ENCODE results near the gene JPH4. TPM values are rescaled to one million over a fixed set of nuclear protein-coding genes. Genes with fewer than 3 reads are reported as not detected.

The JPH4 gene
- polyA plus RNA-seq, 1 of the 3 experiments (the other 2 are of a cell fraction), result 8.7 TPM

GRCh38 chr14:23556700-23557440, 21.7 kb downstream of the JPH4 start:
- whole genome bisulfite sequencing (ENCODE audit: low lambda C conversion rate), result 37% methylated on average over 13 of the region's 17 CpGs
- Histone ChIP-seq H3K4me1 (ENCODE audit: control insufficient read depth in 1 of 2, insufficient read depth in 2 of 2, low read depth in 1 of 2, low read length in 1 of 2) (peaks cover 5 to 15% of the 10 kb centered on the region in 2 experiments; a peak in 1 of 4 replicates), H3K79me2 (ENCODE audit: insufficient read depth) (peaks cover 14% of the 10 kb centered on the region; the same call in 1 of the 2 replicates), H4K20me1 (ENCODE audit: insufficient read depth) (no peaks in the 10 kb centered on the region), H3K27me3 (ENCODE audit: insufficient read depth) (no peaks in the 10 kb centered on the region), H3F3A (replicated peaks; ENCODE audit: insufficient read depth) (peaks cover 4% of the 10 kb centered on the region), H3K9me2 (no peaks in the 10 kb centered on the region), H3K27ac (ENCODE audit: low read depth in 2 of 2, low read length in 1 of 2) (peak overlapping the region; percentile 74 to 91; a peak in 3 of 4 replicates), H3K4me3 (ENCODE audit: low read depth in 2 of 2, low read length in 1 of 2) (peak overlapping the region; percentile 76 to 93), H3K36me3 (replicated peaks in 1 of 2; ENCODE audit: control insufficient read depth in 1 of 2, insufficient read depth in 2 of 2, low read length in 1 of 2) (peaks cover 17 to 31% of the 10 kb centered on the region in 2 experiments), H3K4me2 (peak overlapping the region; percentile 93), H2AFZ (ENCODE audit: low read depth) (peak overlapping the region; percentile 76; the same call in 1 of the 2 replicates), H3K9me3 (no peaks in the 10 kb centered on the region), H3K9ac (peak overlapping the region; percentile 88)
- CTCF ChIA-PET, result interaction anchor here (1.0 to 19.5 kb wide), 7 partner anchors 13 to 80 kb away, joined by 3 to 785 read pairs (median 40); partner anchors contain the start of genes AP1G2 and NGDN
- TF ChIP-seq ZBTB33 (IDR thresholded peaks at IDR 0.05; ENCODE audit: borderline replicate concordance, low read depth) (no peak), MEF2A (IDR thresholded peaks at IDR 0.05; ENCODE audit: borderline replicate concordance, low read depth) (no peak), RCOR1 (IDR thresholded peaks at IDR 0.05; ENCODE audit: low read length) (no peak), POLR2AphosphoS5 (IDR thresholded peaks at IDR 0.05; ENCODE audit: low read depth, low read length) (peak; percentile 4; the same call in 1 of the 2 replicates)
- DNase-seq, result no peak
- POLR2A ChIA-PET, result interaction anchor here (1.0 to 1.5 kb wide), 3 partner anchors 17 to 75 kb away, joined by 4 to 5 read pairs (median 4); no protein-coding TSS in a partner anchor

GRCh38 chr14:23555882-23556699, 22.5 kb downstream of the JPH4 start, which contains the start of gene THTPA:
TSS of gene THTPA (plus strand) at chr14:23556271. CDS start at chr14:23556758, 487 bp downstream.
- POLR2A ChIA-PET, result interaction anchor here (0.6 to 1.5 kb wide), 11 partner anchors 11 to 234 kb away, joined by 3 to 5 read pairs (median 4); partner anchors contain the start of gene JPH4
- Histone ChIP-seq H2AFZ (ENCODE audit: low read depth) (peak within 1 kb of the TSS; percentile 76), H3K36me3 (replicated peaks in 1 of 2; ENCODE audit: control insufficient read depth in 1 of 2, insufficient read depth in 2 of 2, low read length in 1 of 2) (peaks cover 17 to 23% of the 10 kb centered on the region in 2 experiments), H4K20me1 (ENCODE audit: insufficient read depth) (no peaks in the 10 kb centered on the region), H3K27me3 (ENCODE audit: insufficient read depth) (no peaks in the 10 kb centered on the region), H3F3A (replicated peaks; ENCODE audit: insufficient read depth) (peaks cover 4% of the 10 kb centered on the region), H3K79me2 (ENCODE audit: insufficient read depth) (peaks cover 14% of the 10 kb centered on the region; the same call in 1 of the 2 replicates), H3K4me3 (ENCODE audit: low read depth in 2 of 2, low read length in 1 of 2) (peak within 1 kb of the TSS; percentile 76 to 93), H3K27ac (ENCODE audit: low read depth in 2 of 2, low read length in 1 of 2) (peak within 1 kb of the TSS; percentile 74 to 91), H3K4me1 (ENCODE audit: control insufficient read depth in 1 of 2, insufficient read depth in 2 of 2, low read depth in 1 of 2, low read length in 1 of 2) (peaks cover 5 to 15% of the 10 kb centered on the region in 2 experiments; a peak in 1 of 4 replicates), H3K9me3 (no peaks in the 10 kb centered on the region), H3K9ac (peak within 1 kb of the TSS; percentile 88), H3K9me2 (no peaks in the 10 kb centered on the region), H3K4me2 (peak within 1 kb of the TSS; percentile 93)
- CTCF ChIA-PET, result interaction anchor here (1.0 to 19.5 kb wide), 7 partner anchors 14 to 79 kb away, joined by 3 to 785 read pairs (median 40); partner anchors contain the start of genes AP1G2 and NGDN
- WGBS (ENCODE audit: low lambda C conversion rate), result 1% methylated on average over 40 of the region's 54 CpGs
- DNase-seq, result peak; percentile 92
- TF ChIP-seq, protein P1, sequence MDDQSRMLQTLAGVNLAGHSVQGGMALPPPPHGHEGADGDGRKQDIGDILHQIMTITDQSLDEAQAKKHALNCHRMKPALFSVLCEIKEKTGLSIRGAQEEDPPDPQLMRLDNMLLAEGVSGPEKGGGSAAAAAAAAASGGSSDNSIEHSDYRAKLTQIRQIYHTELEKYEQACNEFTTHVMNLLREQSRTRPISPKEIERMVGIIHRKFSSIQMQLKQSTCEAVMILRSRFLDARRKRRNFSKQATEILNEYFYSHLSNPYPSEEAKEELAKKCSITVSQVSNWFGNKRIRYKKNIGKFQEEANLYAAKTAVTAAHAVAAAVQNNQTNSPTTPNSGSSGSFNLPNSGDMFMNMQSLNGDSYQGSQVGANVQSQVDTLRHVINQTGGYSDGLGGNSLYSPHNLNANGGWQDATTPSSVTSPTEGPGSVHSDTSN (IDR thresholded peaks at IDR 0.05), result no peak
- peak; percentile 91 for TF ChIP-seq YY1 (IDR thresholded peaks at IDR 0.05; ENCODE audit: low read depth)
- no peak for TF ChIP-seq RXRA (IDR thresholded peaks at IDR 0.05; ENCODE audit: borderline replicate concordance, low read depth)
- TF ChIP-seq SIN3A (IDR thresholded peaks at IDR 0.05; ENCODE audit: borderline replicate concordance, low read depth, low read length), result 0 out of 2 replicates have a peak, but pooled peaks have one; percentile 41
- TF ChIP-seq TAF1 (IDR thresholded peaks at IDR 0.05; ENCODE audit: borderline replicate concordance, low read depth, low read length), result peak; percentile 58; the same call in 1 of the 2 replicates
- peak; percentile 73 for TF ChIP-seq GABPA (IDR thresholded peaks at IDR 0.05; ENCODE audit: low read depth)
- TF ChIP-seq USF2 (IDR thresholded peaks at IDR 0.05; ENCODE audit: borderline replicate concordance, low read depth, low read length), result no peak
- TF ChIP-seq MAX (IDR thresholded peaks at IDR 0.05; ENCODE audit: low read depth), result peak; percentile 84
- no peak for TF ChIP-seq EP300 (IDR thresholded peaks at IDR 0.05; ENCODE audit: borderline replicate concordance in 1 of 2, low read depth in 1 of 2, low read length in 1 of 2)
- no peak for TF ChIP-seq RCOR1 (IDR thresholded peaks at IDR 0.05; ENCODE audit: low read length)
- TF ChIP-seq MXI1 (IDR thresholded peaks at IDR 0.05; ENCODE audit: low read depth, low read length), result peak; percentile 89
- peak; percentile 32; the same call in 1 of the 2 replicates for TF ChIP-seq TCF12 (IDR thresholded peaks at IDR 0.05)
- peak; percentile 96 for TF ChIP-seq ZBTB33 (IDR thresholded peaks at IDR 0.05; ENCODE audit: borderline replicate concordance, low read depth)
- peak; percentile 63; the same call in 1 of the 2 replicates for TF ChIP-seq POLR2AphosphoS5 (IDR thresholded peaks at IDR 0.05; ENCODE audit: low read depth, low read length)
- TF ChIP-seq ELF1 (IDR thresholded peaks at IDR 0.05), result peak; percentile 95
